ENCODE measurements around the gene SSTR3.

DNA sequence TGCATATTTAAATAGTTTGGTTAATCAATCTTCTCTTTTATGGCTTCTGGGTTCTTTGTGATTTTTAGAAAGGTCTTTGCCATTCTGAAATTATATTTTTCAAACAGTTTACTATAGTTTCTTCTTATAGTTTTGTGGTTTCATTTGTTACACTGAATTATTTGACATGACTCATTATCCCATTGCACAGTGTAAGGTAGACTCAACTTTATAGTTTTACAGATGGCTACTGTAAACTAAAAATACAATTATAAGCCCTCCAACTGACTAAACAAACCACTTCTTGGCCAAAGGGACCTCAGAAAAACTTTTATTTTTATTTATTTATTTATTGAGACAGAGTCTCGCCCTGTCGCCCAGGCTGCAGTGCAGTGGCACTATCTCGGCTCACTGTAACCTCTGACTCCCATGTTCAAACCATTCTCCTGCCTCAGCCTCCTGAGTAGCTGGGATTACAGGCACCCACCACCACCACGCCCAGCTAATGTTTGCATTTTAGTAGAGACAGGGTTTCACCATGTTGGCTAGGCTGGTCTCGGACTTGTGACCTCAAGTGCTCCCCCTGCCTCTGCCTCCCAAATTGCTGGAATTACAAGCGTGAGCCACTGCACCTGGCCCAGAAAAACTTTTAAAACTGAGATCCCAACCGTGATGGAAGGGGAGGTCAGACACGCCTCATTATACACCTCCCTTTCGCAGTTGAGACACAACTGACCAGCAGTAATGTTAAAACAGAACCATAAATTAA is 45.9 kb upstream of the SSTR3 start:
- TF ChIP-seq, protein P1, sequence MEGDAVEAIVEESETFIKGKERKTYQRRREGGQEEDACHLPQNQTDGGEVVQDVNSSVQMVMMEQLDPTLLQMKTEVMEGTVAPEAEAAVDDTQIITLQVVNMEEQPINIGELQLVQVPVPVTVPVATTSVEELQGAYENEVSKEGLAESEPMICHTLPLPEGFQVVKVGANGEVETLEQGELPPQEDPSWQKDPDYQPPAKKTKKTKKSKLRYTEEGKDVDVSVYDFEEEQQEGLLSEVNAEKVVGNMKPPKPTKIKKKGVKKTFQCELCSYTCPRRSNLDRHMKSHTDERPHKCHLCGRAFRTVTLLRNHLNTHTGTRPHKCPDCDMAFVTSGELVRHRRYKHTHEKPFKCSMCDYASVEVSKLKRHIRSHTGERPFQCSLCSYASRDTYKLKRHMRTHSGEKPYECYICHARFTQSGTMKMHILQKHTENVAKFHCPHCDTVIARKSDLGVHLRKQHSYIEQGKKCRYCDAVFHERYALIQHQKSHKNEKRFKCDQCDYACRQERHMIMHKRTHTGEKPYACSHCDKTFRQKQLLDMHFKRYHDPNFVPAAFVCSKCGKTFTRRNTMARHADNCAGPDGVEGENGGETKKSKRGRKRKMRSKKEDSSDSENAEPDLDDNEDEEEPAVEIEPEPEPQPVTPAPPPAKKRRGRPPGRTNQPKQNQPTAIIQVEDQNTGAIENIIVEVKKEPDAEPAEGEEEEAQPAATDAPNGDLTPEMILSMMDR (conservative IDR thresholded peaks at IDR 0.05; ENCODE audit: low read depth, low read length): no peak
- TF ChIP-seq POLR2A (IDR thresholded peaks at IDR 0.05; ENCODE audit: low read depth, low read length) (no peak), RAD21 (IDR thresholded peaks at IDR 0.05; ENCODE audit: low read length) (no peak), MAZ (IDR thresholded peaks at IDR 0.05; ENCODE audit: borderline replicate concordance, low read depth, low read length) (no peak)
